OCI-LY7 (cell line): ENCODE results near the gene LINC01488.

ENCODE experiments used
- EZH2phosphoT487 ChIP-seq: fragments of 200-600 bp; sonication (generic); IDR thresholded peaks from 2 replicates; pipeline ENCODE4 v1.6.1; 2018; ENCODE audit warnings: low read depth, borderline replicate concordance, mild to moderate bottlenecking, mixed run types, antibody characterized with exemption, low read length, moderate library complexity, mixed read lengths
- TF ChIP-seq, protein P1 (sequence below): fragments of 200-600 bp; sonication (generic); conservative IDR thresholded peaks from 2 replicates; pipeline ENCODE4 v1.5.1; 2014; ENCODE audit warnings: mild to moderate bottlenecking, antibody characterized with exemption, low read length, moderate library complexity, mixed read lengths

DNA sequence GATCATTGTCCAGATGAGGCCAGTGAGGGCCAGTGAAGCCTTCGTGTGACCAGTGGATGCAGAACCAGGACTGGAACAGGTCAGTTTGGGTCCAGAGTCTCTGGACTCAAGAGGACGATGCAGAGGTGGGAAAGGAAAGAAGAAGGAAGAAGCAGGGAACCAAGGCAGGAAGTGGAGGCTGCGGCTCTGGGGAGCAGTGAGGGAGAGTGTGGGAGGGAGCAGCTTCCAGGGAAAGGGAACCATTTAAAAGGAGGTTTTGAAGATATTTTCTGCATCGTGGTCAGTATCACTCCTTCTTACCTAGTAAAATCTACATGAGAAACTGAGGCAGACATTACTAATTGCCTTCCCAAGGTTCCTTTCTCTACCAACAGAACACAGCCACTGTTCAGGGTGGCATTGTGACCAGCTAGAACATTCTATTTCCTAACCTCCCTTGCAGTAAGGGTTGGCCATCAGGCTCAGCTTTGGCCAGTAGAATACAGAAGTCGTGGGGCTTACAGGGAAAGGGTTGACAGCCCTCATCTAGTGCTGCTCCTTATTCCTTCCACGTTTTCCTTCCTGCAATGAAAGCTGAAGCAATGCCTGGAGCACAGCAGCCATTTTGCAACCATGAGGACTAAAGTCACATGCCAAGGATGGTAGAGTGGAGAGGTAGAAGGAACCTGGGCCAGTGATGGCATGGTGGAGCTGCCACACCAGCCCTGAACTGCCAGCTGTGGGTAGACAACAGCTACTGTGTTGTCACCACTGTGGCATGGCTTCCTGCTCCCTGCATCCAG, 29.1 kb upstream of the LINC01488 start:
- TF ChIP-seq, protein P1, sequence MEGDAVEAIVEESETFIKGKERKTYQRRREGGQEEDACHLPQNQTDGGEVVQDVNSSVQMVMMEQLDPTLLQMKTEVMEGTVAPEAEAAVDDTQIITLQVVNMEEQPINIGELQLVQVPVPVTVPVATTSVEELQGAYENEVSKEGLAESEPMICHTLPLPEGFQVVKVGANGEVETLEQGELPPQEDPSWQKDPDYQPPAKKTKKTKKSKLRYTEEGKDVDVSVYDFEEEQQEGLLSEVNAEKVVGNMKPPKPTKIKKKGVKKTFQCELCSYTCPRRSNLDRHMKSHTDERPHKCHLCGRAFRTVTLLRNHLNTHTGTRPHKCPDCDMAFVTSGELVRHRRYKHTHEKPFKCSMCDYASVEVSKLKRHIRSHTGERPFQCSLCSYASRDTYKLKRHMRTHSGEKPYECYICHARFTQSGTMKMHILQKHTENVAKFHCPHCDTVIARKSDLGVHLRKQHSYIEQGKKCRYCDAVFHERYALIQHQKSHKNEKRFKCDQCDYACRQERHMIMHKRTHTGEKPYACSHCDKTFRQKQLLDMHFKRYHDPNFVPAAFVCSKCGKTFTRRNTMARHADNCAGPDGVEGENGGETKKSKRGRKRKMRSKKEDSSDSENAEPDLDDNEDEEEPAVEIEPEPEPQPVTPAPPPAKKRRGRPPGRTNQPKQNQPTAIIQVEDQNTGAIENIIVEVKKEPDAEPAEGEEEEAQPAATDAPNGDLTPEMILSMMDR = no peak
- no peak for TF ChIP-seq EZH2phosphoT487
